Measurements from ENCODE around the gene ANKRD27.
"Not testable (repeated sequence)": the region's sequence is repeated elsewhere in the genome, so short reads cannot be mapped to it uniquely, and the experiment has no call there.

Gene ANKRD27

GRCh38 chr19:32688311-32688710 lies 13.3 kb upstream of the ANKRD27 start:
- no peak for DNase-seq (ENCODE audit: low read depth in 2 of 2)

GRCh38 chr19:32687681-32688080 lies 12.7 kb upstream of the ANKRD27 start:
- DNase-seq (ENCODE audit: low read depth in 2 of 2) = no peak

DNA sequence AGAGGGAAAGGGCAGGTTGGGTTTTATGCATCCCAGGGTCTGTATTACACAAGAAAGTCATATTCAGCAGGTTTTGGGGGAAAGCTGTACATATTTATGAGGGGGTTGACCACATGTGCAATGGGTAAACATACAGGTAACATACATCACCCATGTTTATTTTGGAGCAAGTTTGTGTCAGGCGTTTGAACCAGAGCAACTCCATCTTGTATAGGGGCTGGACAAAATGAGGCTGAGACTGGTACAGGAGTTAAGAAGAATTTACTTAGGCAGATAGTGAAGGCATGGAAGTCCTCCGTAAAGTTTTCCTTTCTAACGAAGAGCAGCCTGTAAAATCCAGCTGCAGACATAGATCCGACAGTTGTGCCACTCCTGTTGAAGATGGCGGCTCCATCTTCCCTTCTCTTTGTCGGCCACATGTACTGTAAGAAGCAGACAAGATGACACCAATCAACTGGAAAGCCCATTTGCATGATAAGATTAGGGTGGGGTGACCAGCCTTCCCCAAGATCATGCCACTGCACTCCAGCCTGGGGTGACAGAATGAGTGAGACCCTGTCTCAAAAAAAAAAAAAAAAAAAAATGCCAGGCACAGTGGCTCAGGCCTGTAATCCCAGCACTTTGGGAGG lies 12.0 kb upstream of the ANKRD27 start:
- no peak for DNase-seq (ENCODE audit: low read depth in 2 of 2)

DNA sequence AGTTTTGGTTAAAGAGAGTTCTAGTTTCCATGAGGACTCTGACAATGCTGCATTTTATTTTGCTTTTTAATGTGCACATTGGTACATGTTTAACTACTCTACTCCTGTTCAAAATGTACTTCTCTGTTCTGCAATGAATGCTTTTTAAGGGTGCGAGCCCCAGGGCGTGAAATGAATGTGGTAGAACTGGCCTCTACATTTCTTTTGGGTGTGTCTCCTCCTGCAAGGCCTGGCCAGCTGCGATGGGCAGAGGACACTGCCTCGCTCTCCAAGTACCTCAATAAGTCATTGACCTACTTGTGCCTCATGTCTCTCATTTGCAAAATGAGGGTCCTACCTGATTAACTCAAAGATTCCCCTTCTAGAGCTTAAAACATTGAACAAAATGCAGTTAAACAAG lies 7.3 kb upstream of the ANKRD27 start:
- DNase-seq (ENCODE audit: low read depth in 2 of 2) = no peak

DNA sequence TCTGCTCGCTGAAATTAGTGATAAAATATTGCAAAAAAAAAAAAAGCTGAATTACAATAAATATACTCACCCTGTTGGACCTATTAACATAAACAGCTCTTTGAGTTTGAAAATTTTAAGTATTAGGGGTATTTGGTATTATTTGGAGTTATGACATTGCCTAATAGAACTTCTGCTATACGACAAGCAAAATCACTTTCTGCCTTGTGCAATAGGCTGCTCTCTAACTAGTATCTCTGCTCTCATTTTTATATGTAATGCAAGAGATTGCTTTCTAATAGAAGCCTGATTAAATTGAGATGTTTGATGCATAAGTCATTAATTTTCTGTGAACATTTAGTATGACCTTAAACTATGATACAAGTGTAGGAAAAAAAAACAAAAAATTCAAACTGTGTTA lies 6.0 kb upstream of the ANKRD27 start:
- no peak for DNase-seq (ENCODE audit: low read depth in 2 of 2)

GRCh38 chr19:32677657-32678056 lies 2.7 kb upstream of the ANKRD27 start:
- DNase-seq (ENCODE audit: low read depth in 2 of 2) = no peak

- no peak for DNase-seq (ENCODE audit: low read depth in 2 of 2)
These were observed 1.9 kb upstream of the ANKRD27 start for GRCh38 chr19:32676895-32677359.

DNA sequence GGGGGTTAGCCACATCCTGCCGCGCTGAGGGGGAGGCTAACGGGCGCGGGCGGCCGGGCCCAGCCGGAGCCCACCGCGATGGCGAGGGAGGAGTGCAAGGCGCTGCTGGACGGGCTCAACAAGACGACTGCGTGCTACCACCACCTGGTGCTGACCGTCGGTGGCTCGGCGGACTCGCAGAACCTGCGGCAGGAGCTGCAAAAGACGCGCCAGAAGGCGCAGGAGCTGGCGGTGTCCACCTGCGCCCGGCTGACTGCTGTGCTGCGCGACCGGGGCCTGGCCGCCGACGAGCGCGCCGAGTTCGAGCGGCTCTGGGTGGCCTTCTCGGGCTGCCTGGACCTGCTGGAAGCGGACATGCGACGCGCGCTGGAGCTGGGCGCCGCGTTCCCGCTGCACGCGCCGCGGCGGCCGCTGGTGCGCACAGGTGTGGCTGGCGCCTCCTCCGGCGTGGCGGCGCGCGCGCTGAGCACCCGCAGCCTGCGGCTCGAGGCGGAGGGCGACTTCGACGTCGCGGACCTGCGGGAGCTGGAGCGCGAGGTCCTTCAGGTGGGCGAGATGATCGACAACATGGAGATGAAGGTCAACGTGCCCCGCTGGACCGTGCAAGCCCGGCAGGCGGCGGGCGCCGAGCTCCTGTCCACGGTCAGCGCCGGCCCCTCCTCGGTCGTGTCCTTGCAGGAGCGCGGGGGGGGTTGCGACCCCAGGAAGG lies 1.4 kb upstream of the ANKRD27 start:
- no peak for DNase-seq (ENCODE audit: low read depth in 2 of 2)

- peak in 1 of 2 experiments; percentile 34 for DNase-seq (ENCODE audit: low read depth in 2 of 2)
These were observed 773 bp upstream of the ANKRD27 start, which contains the start of gene RGS9BP for GRCh38 chr19:32675720-32676185. TSS of gene RGS9BP (plus strand) at chr19:32675848. CDS start at chr19:32676264, 416 bp downstream.

- no peak for DNase-seq (ENCODE audit: low read depth in 2 of 2)
These were observed 638 bp downstream of the ANKRD27 start for GRCh38 chr19:32674153-32674930.

DNA sequence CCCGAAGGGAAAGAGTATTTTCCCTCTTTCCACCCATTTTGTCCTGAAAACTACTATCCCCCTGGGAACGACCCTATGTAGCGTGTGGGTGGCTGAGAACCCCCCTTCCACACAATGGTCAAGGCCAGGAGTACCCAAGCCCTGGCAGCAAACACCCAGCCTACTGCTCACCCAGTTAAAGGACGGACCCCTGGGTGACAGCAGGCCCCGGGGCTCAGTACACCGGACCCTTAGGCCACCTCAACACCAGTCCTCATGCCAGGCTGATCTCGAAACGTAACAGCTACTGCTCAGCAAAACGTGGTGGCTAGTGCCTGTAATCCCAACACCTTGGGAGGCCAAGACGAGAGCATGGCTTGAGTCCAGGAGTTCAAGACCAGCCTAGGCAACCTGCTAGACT lies 1.4 kb downstream of the ANKRD27 start:
- no peak for DNase-seq (ENCODE audit: low read depth in 2 of 2)

DNA sequence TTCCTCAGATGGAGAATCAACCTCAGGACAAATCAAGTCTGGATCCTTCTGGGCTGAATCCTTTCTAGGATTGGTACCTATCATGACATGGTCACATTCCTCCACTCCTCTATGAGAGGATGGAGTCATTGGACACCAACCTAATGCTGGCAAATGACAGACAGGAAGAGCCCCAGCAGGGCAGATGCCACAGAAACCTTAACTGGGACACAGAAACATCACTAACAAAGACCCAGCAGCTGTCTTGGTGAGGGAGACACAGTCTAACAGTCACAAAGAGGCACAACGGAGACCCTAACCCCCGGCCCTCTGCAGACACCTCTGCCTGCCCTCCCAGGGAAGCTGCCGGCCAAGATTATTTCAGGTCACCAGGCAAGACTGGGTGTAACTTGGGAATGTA lies 2.1 kb downstream of the ANKRD27 start:
- no peak for DNase-seq (ENCODE audit: low read depth in 2 of 2)

DNA sequence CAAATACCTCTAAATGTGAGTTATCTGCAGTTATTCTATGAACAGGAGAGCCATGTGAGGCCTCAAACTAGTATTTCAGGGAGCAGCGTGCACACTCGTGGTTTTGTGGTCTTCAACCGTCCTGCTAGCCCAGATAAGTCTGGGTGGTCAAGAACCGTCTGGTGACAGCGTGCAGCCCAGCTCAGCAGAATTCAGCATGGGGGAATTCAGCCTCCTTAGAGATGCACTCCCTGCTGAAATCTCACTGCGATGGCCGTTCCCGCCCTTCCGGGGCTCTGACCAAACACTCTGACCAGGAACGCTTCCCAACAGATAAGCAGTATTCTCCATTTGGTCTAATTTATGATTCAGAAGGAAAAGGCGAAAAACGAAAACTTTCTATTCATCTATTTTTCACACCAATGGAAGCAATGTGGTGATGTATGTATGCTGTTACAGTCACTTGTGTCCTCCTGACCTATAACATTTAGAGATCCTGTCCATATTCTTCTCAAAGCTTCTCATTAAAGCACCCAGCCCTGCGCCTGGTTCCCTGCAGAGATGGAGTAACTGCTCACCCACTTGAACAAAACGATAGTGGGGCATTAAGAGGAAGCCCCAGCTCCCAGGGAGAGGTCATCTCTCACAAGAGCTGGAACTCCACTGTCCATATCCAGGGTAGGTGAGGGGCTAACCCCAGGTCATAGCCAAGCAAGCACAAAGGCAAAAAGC lies 2.9 kb downstream of the ANKRD27 start:
- DNase-seq (ENCODE audit: low read depth in 2 of 2) = no peak

DNA sequence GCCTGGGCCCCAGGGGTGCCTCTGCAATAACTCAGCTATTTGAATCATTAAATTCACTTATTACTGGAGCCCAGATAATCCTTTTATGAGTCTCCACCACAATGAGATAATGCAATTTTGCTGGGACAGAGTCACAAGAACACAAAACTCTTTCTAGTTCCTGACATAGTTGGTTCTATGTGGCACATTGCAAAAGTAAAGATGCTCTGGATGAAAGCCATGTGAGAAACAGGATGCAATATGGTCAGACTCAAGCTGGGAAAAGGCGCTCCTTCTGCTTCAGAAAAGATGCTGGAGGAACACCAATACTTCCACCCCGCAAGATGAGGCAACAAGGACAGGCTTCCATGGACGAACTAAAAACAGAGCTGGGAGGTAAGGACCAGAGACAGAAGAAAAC lies 5.7 kb downstream of the ANKRD27 start:
- no peak for DNase-seq (ENCODE audit: low read depth in 2 of 2)

DNA sequence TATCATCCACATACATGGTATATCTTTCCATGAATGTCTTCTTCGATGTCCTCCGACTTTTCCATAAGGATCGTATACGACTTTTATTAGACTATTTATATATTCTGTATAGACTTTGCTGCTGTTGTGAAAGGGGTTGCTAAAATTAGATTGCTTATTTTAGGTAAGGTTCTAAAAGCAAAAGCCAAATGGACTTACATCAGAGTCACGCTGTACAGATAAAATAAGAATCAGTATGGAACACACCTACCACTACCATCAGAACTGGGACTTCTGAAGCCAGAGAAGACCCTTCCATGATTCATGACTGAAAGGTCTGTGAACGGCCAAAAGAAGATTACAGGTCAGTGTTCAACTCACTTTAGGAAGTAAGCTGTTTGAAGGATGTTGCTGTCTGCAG lies 8.9 kb downstream of the ANKRD27 start:
- DNase-seq (ENCODE audit: low read depth in 2 of 2) = no peak

GRCh38 chr19:32662186-32662585 lies 12.8 kb downstream of the ANKRD27 start:
- DNase-seq (ENCODE audit: low read depth in 2 of 2) = no peak

DNA sequence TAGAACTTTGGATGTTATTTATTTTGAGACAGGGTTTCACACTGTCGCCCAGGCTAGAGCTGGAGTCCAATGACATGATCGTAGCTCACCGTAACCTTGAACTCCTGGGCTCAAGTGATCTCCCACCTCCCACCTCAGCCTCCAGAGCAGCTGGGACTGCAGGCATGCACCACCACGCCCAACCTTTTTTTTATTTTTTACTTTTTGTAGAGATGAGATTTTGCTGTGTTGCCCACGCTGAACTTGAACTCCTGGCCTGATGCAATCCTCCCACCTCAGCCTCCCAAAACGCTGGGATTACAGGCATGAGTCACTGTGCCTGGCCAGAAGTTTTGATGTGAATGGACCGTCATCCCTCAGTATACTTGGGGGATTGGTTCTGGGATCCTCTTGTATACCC lies 13.7 kb downstream of the ANKRD27 start:
- DNase-seq (ENCODE audit: low read depth in 2 of 2) = no peak

- no peak for DNase-seq (ENCODE audit: low read depth in 2 of 2)
These were observed 16.5 kb downstream of the ANKRD27 start for GRCh38 chr19:32658527-32658926.

- DNase-seq (ENCODE audit: low read depth in 2 of 2) = no peak
These were observed 16.9 kb downstream of the ANKRD27 start for GRCh38 chr19:32658075-32658474.

GRCh38 chr19:32656379-32656778 lies 18.6 kb downstream of the ANKRD27 start:
- not testable (repeated sequence) for DNase-seq (ENCODE audit: low read depth in 2 of 2)

DNA sequence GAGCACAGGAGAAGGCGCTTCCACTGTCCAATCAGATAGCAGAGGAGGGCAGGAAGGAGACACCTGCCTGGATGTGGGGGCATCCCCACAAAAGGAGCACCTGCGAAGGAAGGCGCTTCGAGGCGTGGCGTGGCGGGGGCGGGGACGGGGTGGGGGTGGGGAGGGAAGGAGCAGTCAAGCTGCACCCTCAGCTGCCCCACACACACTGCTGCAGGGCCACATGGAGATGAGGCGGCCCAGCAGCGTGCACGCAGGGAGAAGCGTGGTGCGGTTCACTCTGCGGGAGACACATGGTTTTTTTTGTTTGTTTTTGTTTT lies 21.4 kb downstream of the ANKRD27 start:
- DNase-seq (ENCODE audit: low read depth in 2 of 2) = no peak
